HUES64 (cell line): Measurements from ENCODE around the gene SPATA13.
"Not testable (repeated sequence)": the region's sequence is repeated elsewhere in the genome, so short reads cannot be mapped to it uniquely, and the experiment has no call there.

Source experiments
- H3K27ac ChIP-seq: 2 replicates; pipeline ENCODE4 v1.7.0; 2013; ENCODE audit warnings: low read depth, low read length, inconsistent platforms
- H3K27me3 ChIP-seq: 2 replicates; pipeline ENCODE4 v1.6.1; 2013; ENCODE audit warnings: mild to moderate bottlenecking, low read length; ENCODE audit not compliant: insufficient read depth
- H3K36me3 ChIP-seq: 2 replicates; pipeline ENCODE4 v1.6.1; 2013; ENCODE audit warnings: mild to moderate bottlenecking, low read length; ENCODE audit not compliant: insufficient read depth
- H3K4me1 ChIP-seq: 2 replicates; pipeline ENCODE4 v1.6.1; 2013; ENCODE audit warnings: mild to moderate bottlenecking, low read length, moderate library complexity; ENCODE audit not compliant: insufficient read depth
- H3K4me3 ChIP-seq: 2 replicates; pipeline ENCODE4 v1.5.1; 2013; ENCODE audit warnings: mild to moderate bottlenecking, low read length, moderate library complexity
- H3K9ac ChIP-seq: 2 replicates; pipeline ENCODE4 v1.6.1; 2013; ENCODE audit warnings: mild to moderate bottlenecking, low read depth, low read length
- H3K9me3 ChIP-seq: 2 replicates; pipeline ENCODE4 v1.6.1; 2013; ENCODE audit warnings: low read depth, low read length; ENCODE audit not compliant: insufficient read depth
- WGBS: fragments of 150-250, 120-280 bp; methylation state at CpG from one replicate; pipeline ENCODE4 v1.1.7; 2013; ENCODE audit warnings: missing lambda C conversion rate; 5-methylcytosine and 5-hydroxymethylcytosine counted together

SPATA13 gene

DNA sequence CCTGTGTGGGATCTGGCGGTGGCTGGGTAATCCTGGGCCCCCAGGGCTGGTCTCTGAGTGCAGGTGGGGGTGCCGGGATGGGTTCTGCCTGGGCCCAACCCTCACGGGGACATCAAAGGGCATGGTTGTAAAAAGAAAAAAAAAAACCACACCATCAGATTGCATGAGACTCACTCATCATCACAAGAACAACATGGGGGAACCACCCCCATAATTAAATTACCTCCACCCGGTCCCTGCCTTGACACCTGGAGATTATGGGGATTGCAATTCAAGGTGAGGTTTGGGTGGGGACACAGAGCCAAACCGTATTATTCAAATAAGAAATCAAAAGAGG lies 163.2 kb downstream of the SPATA13 start:
- H3K27me3 ChIP-seq, result peaks cover 8% of the 10 kb centered on the region
- no peaks in the 10 kb centered on the region for H3K36me3 ChIP-seq
- WGBS, result 87% methylated on average over 4 of the region's 5 CpGs
- no peaks in the 10 kb centered on the region for H3K4me1 ChIP-seq
- H3K9ac ChIP-seq, result no peak overlapping the region
- H3K27ac ChIP-seq, result no peak overlapping the region
- no peaks in the 10 kb centered on the region for H3K9me3 ChIP-seq
- H3K4me3 ChIP-seq, result no peak overlapping the region

DNA sequence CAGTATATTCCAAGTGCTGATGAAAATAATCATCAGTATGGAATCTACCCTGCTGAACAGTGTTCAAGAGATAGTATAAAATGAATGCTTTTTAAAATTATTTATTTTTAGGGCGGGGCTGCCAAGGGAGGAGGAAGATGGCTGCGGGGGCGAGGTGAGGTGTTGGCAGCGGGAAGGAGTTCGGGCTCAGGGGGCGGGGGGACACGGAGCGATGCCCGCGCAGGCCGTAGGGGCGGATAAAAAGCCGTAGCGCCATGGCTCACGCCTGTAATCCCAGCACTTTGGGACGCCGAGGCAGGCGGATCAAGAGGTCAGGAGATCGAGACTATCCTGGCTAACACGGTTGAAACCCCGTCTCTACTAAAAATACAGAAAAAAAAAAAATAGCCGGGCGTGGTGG lies 167.1 kb downstream of the SPATA13 start:
- H3K9me3 ChIP-seq, H3K4me1 ChIP-seq, H3K27me3 ChIP-seq, H3K36me3 ChIP-seq, H3K27ac ChIP-seq, H3K9ac ChIP-seq, H3K4me3 ChIP-seq: not testable (repeated sequence)
- WGBS, result 93% methylated on average over 23 of the region's 23 CpGs

DNA sequence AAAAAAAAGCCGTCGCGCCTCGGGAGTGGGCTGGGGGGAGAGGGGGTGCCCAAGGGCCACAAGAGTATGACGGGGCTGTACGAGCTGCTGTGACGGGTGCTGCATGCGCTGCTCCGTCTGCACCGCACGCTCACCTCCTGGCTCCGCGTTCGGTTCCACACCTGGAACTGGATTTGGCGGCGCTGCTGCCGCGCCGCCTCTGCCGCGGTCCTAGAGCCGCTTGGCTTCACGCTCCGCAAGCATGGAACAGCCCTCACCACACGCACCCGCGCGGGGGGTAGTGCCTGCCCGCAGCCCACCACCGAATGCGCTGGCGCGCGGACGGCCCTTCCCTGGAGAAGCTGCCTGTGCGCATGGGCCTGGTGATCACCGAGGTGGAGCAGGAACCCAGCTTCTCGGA lies 167.6 kb downstream of the SPATA13 start:
- H3K36me3 ChIP-seq, result no peaks in the 10 kb centered on the region
- peak overlapping the region; percentile 33; the same call in 1 of the 2 replicates for H3K4me3 ChIP-seq
- H3K27ac ChIP-seq, result no peak overlapping the region
- H3K4me1 ChIP-seq, result no peaks in the 10 kb centered on the region
- 65% methylated on average over 36 of the region's 38 CpGs for WGBS
- no peak overlapping the region for H3K9ac ChIP-seq
- peaks cover 10% of the 10 kb centered on the region for H3K27me3 ChIP-seq
- no peaks in the 10 kb centered on the region for H3K9me3 ChIP-seq

DNA sequence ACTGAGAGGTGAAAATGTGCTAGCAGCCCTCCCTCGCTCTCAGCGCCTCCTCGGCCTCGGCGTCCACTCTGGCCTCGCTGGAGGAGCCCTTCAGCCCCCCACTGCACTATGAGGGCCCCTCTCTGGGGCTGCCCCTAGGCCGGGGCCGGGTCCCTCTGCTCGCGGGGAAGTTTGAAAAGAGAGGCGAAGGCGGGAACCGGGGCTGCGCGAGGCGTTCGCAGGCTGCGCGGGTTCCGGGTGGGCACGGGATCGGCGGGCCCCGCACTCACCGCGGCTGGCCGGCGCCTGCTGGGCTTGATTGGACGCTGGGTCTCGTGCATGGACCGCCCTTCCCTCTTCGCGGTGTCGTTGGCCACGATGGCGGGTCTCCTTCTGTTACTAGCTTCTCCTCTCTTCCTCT lies 178.2 kb downstream of the SPATA13 start:
- H3K9ac ChIP-seq, result no peak overlapping the region
- H3K4me1 ChIP-seq, result no peaks in the 10 kb centered on the region
- H3K9me3 ChIP-seq, result peaks cover 4% of the 10 kb centered on the region; the same call in 1 of the 2 replicates
- H3K27me3 ChIP-seq, result no peaks in the 10 kb centered on the region
- H3K4me3 ChIP-seq, result no peak overlapping the region
- no peak overlapping the region for H3K27ac ChIP-seq
- no peaks in the 10 kb centered on the region for H3K36me3 ChIP-seq
- 96% methylated on average over 36 of the region's 36 CpGs for WGBS

DNA sequence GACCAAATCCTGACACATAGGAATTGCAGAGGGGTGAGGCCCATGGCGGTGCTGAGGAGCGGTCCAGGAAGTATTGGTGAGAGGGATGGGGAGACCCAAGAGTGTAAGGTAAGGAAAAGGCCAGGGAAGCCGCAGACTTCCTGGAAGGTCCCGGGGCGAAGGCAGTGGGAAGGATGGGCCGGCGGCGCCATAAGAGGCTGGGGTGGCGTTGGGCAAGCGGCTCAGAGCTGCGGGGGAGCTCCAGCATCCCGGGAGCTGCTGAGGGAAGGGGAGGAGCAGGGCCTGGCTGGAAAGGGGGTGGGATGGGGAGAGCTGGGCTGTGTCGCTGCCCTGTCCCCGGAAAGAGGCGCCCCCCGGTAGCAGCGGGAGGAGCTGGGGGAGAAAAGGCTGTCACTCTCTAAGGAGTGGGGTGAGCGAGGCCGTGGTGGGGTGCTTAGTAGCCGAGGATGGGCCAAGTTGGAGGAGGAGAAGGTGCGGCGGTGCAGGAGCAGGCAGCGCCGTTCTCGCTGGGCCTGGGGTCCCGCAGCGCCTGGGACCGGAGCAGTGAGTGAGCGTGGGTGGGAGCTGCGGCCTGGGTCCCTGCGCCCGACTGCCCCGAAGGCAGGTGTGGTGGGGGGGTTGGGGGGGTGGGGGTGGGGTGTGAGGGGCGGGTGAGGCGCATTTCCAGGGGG lies 179.6 kb downstream of the SPATA13 start:
- H3K4me1 ChIP-seq, result no peaks in the 10 kb centered on the region
- no peak overlapping the region for H3K9ac ChIP-seq
- 97% methylated on average over 31 of the region's 35 CpGs for WGBS
- no peak overlapping the region for H3K4me3 ChIP-seq
- no peaks in the 10 kb centered on the region for H3K36me3 ChIP-seq
- no peaks in the 10 kb centered on the region for H3K27me3 ChIP-seq
- H3K27ac ChIP-seq, result no peak overlapping the region
- peaks cover 4% of the 10 kb centered on the region; the same call in 1 of the 2 replicates for H3K9me3 ChIP-seq

DNA sequence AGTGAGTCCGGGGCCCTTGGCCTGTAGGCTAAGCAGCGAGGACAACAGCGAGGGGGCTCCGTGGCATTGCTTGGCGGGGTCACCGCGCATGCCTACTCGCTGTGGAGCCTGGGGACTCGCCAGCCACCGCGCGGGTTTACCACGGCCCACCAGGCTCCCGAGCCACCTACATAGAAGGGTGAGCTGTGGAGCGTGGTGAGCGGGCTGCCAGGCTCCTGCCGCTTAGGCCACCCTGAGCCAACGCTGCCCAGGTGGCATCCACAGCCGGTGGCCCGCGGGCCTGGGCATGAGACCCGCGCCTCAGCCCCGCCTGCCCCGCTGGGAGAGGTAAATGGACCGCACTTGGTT lies 180.1 kb downstream of the SPATA13 start:
- Histone ChIP-seq H3K4me3 (no peak overlapping the region), H3K4me1 (no peaks in the 10 kb centered on the region), H3K36me3 (no peaks in the 10 kb centered on the region), H3K27ac (no peak overlapping the region), H3K9me3 (peaks cover 4% of the 10 kb centered on the region; the same call in 1 of the 2 replicates), H3K27me3 (no peaks in the 10 kb centered on the region), H3K9ac (no peak overlapping the region)
- 97% methylated on average over 26 of the region's 26 CpGs for WGBS

DNA sequence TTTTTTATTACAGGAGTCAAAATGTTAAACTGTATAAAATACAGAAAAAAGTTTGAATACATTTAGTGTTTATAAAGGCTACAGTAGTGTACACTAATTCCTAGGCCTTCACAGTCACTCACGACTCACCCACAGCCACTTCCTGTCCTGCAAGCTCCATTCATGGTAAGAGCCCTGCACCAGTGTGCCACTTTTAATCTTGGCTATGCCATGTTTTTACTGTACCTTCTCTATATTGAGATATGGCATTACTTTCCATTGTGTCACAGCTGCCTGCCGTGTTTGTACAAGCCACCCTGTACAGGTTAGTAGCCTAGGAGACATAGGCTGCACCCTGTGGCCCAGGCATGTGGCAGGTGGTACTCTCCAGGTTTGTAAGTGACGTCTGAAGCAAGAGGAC lies 180.9 kb downstream of the SPATA13 start:
- H3K4me3 ChIP-seq, result no peak overlapping the region
- no peaks in the 10 kb centered on the region for H3K27me3 ChIP-seq
- H3K27ac ChIP-seq, result no peak overlapping the region
- H3K9ac ChIP-seq, result no peak overlapping the region
- no peaks in the 10 kb centered on the region for H3K36me3 ChIP-seq
- 88% methylated on average over 3 of the region's 3 CpGs for WGBS
- peaks cover 4% of the 10 kb centered on the region; the same call in 1 of the 2 replicates for H3K9me3 ChIP-seq
- H3K4me1 ChIP-seq, result no peaks in the 10 kb centered on the region

DNA sequence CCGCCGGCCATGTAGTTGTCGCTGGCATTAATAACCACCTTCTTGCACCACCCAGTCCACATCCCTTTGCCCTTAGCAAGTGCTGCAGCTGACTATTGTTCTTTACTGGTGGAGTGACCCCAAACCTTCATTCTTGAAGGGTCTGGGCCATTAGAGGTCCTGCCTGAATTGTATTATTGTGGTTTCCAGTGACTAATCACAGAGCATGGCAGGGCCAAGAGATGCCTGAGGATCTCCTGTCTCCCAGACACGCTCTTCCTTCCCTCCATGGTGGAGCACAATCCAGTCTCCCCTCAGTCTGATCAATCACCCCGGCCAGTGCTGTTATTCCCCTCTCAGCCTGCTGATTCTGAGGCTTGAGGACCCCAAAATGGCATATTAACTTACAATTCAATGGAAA lies 187.9 kb downstream of the SPATA13 start:
- Histone ChIP-seq H3K27me3 (no peaks in the 10 kb centered on the region), H3K36me3 (no peaks in the 10 kb centered on the region), H3K9ac (no peak overlapping the region), H3K4me3 (no peak overlapping the region), H3K4me1 (no peaks in the 10 kb centered on the region), H3K9me3 (no peaks in the 10 kb centered on the region), H3K27ac (no peak overlapping the region)
- WGBS, result 94% methylated on average over 5 of the region's 5 CpGs

DNA sequence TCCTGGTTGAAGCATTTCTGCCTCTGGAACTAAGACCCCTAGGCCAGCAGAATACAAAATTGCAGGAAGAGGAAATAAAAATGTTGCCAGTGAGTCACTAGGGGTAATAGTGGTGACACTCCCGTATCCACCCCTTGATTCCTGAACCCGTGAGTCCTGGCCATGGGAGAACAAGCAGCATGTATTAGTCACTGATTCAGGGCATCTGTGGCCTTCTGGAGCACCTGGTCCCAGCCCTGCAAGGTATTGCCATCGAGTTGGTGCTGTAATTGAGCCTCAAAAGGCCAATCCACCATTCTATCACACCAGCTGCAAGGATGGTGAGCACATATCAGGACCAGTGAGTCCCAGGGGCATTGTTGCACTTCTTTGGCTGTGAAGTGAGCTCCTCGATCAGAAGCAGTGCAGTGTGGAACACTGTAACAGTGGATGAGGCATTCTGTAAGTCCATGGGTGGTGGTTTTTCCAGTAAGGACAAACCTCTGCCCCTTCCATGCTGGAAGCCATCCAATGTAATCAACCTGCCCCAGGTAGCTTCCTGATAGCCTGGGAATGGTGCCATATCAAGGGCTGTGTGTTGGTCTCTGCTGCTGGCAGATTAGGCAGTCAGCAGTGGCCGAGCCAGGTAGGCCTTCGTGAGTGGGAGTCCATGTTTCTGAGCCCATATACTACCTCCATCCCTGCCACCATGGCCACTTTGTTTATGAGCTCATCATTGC lies 188.4 kb downstream of the SPATA13 start:
- no peak overlapping the region for H3K4me3 ChIP-seq
- 87% methylated on average over 6 of the region's 6 CpGs for WGBS
- no peaks in the 10 kb centered on the region for H3K4me1 ChIP-seq
- no peaks in the 10 kb centered on the region for H3K27me3 ChIP-seq
- H3K9me3 ChIP-seq, result no peaks in the 10 kb centered on the region
- H3K9ac ChIP-seq, result no peak overlapping the region
- H3K36me3 ChIP-seq, result no peaks in the 10 kb centered on the region
- H3K27ac ChIP-seq, result no peak overlapping the region

DNA sequence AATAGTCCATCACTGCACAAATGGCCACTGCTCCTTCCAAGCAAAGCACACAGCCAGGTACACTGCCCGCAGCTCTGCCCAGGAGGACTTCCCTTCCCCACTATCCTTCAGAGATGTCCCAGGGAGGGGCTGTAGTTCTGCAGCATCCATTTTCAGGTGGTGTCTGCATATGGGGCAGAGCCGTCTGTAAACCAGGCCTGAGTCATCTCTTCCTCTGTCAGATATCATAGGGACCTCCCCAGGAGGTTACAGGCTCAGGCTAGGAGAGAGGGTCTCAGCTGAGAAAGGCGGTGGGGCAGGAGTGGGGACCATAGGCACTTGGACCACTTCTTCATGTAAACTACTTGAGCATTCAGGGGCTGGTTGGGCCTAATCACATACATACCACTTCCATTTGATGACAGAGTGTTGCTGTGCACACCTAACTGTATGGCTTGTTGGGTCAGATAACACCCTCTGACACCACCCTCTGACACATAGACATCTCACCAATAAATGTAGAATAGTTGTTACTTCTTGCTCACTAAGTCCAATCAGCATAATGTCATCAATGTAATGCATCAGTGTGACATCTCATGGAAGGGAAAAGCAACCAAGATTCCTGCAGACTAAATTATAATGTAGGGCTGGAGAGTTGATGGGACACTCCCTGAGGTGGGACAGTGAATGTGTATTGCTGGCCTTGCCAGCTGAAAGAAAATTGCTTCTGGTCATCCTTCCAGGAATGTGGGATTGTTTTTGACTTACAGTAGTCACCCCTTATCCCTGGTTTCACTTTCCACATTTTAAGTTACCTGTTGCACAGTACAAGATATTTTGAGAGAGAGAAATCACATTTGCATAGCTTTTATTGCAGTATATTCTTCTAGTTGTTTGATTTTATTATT lies 189.5 kb downstream of the SPATA13 start:
- WGBS, result 98% methylated on average over 3 of the region's 3 CpGs

DNA sequence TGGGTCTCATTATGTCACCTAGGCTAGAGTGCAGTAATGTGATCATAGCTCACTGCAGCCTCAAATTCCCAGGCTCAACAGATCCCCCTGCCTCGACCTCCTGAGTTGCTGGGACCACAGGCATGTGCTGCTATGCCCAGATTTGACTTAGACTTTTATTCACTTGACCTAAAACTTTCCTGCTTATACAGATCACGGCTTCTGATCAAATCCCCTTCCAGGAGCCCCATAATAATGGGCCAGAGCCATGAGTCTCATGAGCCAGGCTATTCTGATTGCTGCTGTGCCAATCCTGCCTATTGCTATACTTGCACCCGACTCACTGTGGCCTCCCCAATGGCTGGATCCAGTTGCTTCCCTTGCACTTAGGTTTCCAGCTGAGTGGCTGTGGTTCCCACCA lies 190.9 kb downstream of the SPATA13 start:
- Histone ChIP-seq H3K9me3 (peaks cover 4% of the 10 kb centered on the region; the same call in 1 of the 2 replicates), H3K4me1 (no peaks in the 10 kb centered on the region), H3K36me3 (no peaks in the 10 kb centered on the region), H3K9ac (no peak overlapping the region), H3K4me3 (no peak overlapping the region), H3K27me3 (no peaks in the 10 kb centered on the region), H3K27ac (no peak overlapping the region)
- 83% methylated on average over 3 of the region's 3 CpGs for WGBS

More for the DNA sequence above, 189.5 kb downstream of the SPATA13 start:
- not testable (repeated sequence) for H3K4me3 ChIP-seq, H3K27ac ChIP-seq, H3K27me3 ChIP-seq, H3K4me1 ChIP-seq, H3K9ac ChIP-seq, H3K36me3 ChIP-seq, H3K9me3 ChIP-seq
